ENCODE results near the gene TMCC1. TPM values are rescaled to one million over a fixed set of nuclear protein-coding genes. Genes with fewer than 3 reads are reported as not detected.

The TMCC1 gene
- total and polyA plus RNA-seq, 2 donors (not counting 3 experiments of a cell fraction or from before 2014, with no cell fraction given) = 17.4 to 38.4 TPM

DNA sequence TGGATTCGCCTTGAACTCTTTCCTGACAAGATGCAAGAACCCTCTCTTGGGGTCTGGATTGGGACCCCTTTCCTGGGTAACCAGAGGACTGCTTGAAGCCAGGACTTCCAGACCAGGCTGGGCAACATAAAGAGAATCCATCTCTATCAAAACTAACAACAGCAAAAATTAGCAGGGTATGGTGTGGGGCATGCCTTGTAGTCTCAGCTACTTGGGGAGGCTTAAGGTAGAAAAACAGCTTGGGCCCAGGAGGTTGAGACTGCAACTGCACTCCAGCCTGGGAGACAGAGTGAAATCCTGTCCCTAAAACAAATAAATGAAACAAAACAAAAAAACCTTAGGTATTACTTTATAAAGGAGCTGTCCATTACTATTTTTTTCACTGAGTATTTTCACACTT, 193.9 kb downstream of the TMCC1 start:
- ChIA-PET CTCF (interaction anchor here (0.8 kb wide), 1 partner anchor 20 kb away, joined by 4 read pairs; no protein-coding TSS in a partner anchor), POLR2A (no interaction called here)
- Histone ChIP-seq H3K9me3 (replicated peaks; ENCODE audit: control insufficient read depth, insufficient read depth, low read length) (no peaks in the 10 kb centered on the region), H3K27me3 (ENCODE audit: control insufficient read depth in 2 of 2, insufficient read depth in 2 of 2, low read length in 2 of 2) (no peaks in the 10 kb centered on the region), H3K4me3 (replicated peaks in 1 of 3; ENCODE audit: insufficient read depth in 1 of 3, low read depth in 1 of 3, low read length in 3 of 3) (no peak overlapping the region), H3K9me1 (replicated peaks; ENCODE audit: control insufficient read depth, extremely low read depth, insufficient read depth, low read length) (no peaks in the 10 kb centered on the region), H2AFZ (ENCODE audit: low read depth, low read length) (no peak overlapping the region), H3K36me3 (ENCODE audit: control insufficient read depth in 2 of 2, extremely low read depth in 1 of 2, insufficient read depth in 2 of 2, low read length in 2 of 2) (no peaks in the 10 kb centered on the region), H3K9ac (replicated peaks; ENCODE audit: extremely low read depth, insufficient read depth, low read length) (no peak overlapping the region), H4K20me1 (replicated peaks; ENCODE audit: control insufficient read depth, extremely low read depth, insufficient read depth, low read length) (peaks cover 6% of the 10 kb centered on the region), H3K4me1 (ENCODE audit: control insufficient read depth, extremely low read depth, insufficient read depth, low read length) (no peaks in the 10 kb centered on the region), H3K27ac (ENCODE audit: insufficient read depth, low read depth, low read length) (no peak overlapping the region), H3K4me2 (ENCODE audit: insufficient read depth, low read length) (no peak overlapping the region), H3K79me2 (ENCODE audit: control insufficient read depth, insufficient read depth, low read length) (no peaks in the 10 kb centered on the region)
- no peak for TF ChIP-seq POLR2A (IDR thresholded peaks at IDR 0.05; ENCODE audit: low read depth, low read length)
- DNase-seq (ENCODE audit: low read depth, low spot score) (no peak), FAIRE-seq (no peak)
- intact Hi-C loops (cut with micrococcal nuclease) = no loop called here
- dilution Hi-C loops (cut with MboI; ENCODE audit: extremely low pct_ligation_motif_present, low sequenced_read_pairs) = no loop called here
- no TSS peak for BruUV-seq (replicated peaks)

DNA sequence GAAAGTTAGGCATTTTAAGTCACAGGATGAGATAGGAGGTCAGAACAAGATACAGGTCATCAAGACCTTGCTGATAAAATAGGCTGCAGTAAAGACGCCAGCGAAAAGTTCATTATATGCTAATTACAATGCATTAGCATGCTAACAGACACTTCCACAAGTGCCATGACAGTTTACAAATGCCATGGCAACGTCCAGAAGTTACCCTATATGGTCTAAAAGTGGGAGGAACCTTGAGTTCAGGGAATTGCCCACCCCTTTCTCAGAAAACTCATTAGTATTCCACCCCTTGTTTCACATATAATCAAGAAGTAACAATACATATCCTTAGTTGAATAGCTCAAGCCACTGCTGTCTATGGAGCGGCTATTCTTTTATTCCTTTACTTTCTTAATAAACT, 194.3 kb downstream of the TMCC1 start:
- intact Hi-C loops (cut with micrococcal nuclease) (no loop called here), dilution Hi-C loops (cut with MboI; ENCODE audit: extremely low pct_ligation_motif_present, low sequenced_read_pairs) (no loop called here)
- no peak overlapping the region for H3K9ac ChIP-seq (replicated peaks; ENCODE audit: extremely low read depth, insufficient read depth, low read length)
- FAIRE-seq (no peak), DNase-seq (ENCODE audit: low read depth, low spot score) (no peak)
- no peak overlapping the region for H3K4me2 ChIP-seq (ENCODE audit: insufficient read depth, low read length)
- POLR2A ChIA-PET = no interaction called here
- H3K9me3 ChIP-seq (replicated peaks; ENCODE audit: control insufficient read depth, insufficient read depth, low read length) = no peaks in the 10 kb centered on the region
- TF ChIP-seq, protein P1, sequence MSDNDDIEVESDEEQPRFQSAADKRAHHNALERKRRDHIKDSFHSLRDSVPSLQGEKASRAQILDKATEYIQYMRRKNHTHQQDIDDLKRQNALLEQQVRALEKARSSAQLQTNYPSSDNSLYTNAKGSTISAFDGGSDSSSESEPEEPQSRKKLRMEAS (IDR thresholded peaks at IDR 0.05; ENCODE audit: insufficient read depth, insufficient read length) = no peak
- TF ChIP-seq MYC (IDR thresholded peaks at IDR 0.05; ENCODE audit: low read depth, low read length) = no peak
- no peak for TF ChIP-seq POLR2A (IDR thresholded peaks at IDR 0.05; ENCODE audit: low read depth, low read length)
- H3K4me3 ChIP-seq (replicated peaks in 1 of 3; ENCODE audit: insufficient read depth in 1 of 3, low read depth in 1 of 3, low read length in 3 of 3) = no peak overlapping the region
- H3K27me3 ChIP-seq (ENCODE audit: control insufficient read depth in 2 of 2, insufficient read depth in 2 of 2, low read length in 2 of 2) = no peaks in the 10 kb centered on the region
- no TSS peak for BruUV-seq (replicated peaks)
- no peaks in the 10 kb centered on the region for H3K79me2 ChIP-seq (ENCODE audit: control insufficient read depth, insufficient read depth, low read length)
- H3K9me1 ChIP-seq (replicated peaks; ENCODE audit: control insufficient read depth, extremely low read depth, insufficient read depth, low read length) = no peaks in the 10 kb centered on the region
- no peak overlapping the region for H2AFZ ChIP-seq (ENCODE audit: low read depth, low read length)
- H3K36me3 ChIP-seq (ENCODE audit: control insufficient read depth in 2 of 2, extremely low read depth in 1 of 2, insufficient read depth in 2 of 2, low read length in 2 of 2) = no peaks in the 10 kb centered on the region
- CTCF ChIA-PET = no interaction called here
- no peaks in the 10 kb centered on the region for H3K4me1 ChIP-seq (ENCODE audit: control insufficient read depth, extremely low read depth, insufficient read depth, low read length)
- no peak overlapping the region for H3K27ac ChIP-seq (ENCODE audit: insufficient read depth, low read depth, low read length)
- peaks cover 6% of the 10 kb centered on the region for H4K20me1 ChIP-seq (replicated peaks; ENCODE audit: control insufficient read depth, extremely low read depth, insufficient read depth, low read length)
